Measurements from ENCODE around the gene OMA1.
"Not testable (repeated sequence)": the region's sequence is repeated elsewhere in the genome, so short reads cannot be mapped to it uniquely, and the experiment has no call there.

Gene OMA1

DNA sequence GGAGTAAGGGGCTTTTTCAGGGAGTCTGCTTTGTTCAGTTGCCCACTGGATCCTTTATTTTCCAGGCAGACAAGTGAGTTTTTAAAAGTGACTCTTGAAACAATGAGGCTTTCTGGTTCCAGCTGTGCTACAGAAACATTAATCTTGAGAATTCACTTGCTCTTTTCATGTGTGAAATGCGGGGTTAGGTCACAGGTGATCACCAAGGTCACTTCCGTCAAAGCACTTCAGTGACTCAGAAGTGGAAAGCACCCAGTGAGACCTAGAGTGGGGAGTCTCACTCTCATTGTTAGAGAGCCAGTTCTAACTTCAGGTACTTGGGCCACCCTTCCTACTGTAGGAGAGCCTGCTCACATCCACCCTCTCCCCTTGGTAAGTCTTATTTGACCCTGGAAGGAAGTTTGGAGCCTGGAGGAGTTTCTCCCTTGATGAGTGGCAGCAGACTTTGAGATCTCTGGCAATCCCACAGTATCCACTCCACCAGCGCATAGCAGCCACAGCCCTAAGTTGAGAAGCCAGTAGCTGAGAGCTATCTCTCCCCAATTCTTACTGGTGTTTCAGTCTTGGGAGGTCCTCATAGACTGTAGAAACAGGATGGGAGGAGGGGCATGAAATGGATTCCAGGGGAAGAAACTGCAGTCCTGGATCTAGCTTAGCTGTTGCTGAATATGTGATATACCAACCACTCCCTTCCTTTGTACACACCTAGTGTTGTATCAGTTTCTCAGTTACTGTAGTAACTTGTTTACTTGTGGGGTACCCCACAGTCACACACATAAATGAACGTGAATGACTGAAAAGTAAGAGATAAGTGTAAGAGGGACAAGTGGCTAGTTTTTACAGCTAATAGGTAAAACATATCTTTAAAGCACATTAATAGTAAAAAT, 27.4 kb upstream of the OMA1 start:
- in situ Hi-C loops (cut with HindIII; ENCODE audit: low sequenced_read_pairs), result no loop called here

- in situ Hi-C loops (cut with HindIII; ENCODE audit: low sequenced_read_pairs), result no loop called here
These were observed 26.6 kb upstream of the OMA1 start for GRCh38 chr1:58573138-58573537.

- in situ Hi-C loops (cut with HindIII; ENCODE audit: low sequenced_read_pairs), result no loop called here
These were observed 26.2 kb upstream of the OMA1 start for GRCh38 chr1:58572690-58573089.

DNA sequence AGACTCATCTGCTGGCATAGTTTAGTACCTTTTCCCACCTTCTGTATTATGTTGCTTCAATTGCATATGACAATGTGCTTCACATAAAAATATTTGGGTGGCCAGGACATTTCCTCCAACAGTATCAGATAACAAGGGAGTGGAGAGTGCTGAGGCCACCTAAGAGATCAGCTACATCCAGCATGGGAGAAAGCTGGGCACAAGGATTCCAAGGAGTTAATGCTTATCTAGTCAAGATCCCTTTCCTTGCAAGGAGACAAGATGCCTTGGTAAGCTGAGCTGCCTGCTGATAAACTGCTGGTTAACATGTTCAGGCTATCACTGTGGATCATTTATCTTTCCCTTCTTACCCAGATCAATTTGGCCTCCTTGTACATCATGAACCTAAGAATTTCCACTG, 25.1 kb upstream of the OMA1 start:
- in situ Hi-C loops (cut with HindIII; ENCODE audit: low sequenced_read_pairs), result no loop called here

DNA sequence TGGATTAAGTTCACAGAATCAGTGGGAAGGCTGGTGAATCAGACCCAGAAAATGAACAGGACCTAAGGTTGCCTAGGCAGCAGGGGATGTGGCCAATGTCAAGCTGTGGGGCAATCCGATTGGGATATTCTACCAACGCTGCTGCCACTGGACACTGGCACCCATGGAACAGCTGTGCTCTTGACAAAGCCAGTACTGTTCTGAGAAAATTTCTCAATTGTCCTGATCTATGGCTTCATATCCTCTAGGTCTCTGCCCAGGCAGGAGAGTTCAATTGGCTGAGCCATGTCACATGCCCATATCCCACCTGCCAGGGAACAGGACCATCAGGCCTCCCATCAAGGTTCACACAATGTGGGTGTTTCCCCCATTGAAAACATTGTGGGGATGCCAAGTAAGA, 24.3 kb upstream of the OMA1 start:
- in situ Hi-C loops (cut with HindIII; ENCODE audit: low sequenced_read_pairs), result no loop called here

- in situ Hi-C loops (cut with HindIII; ENCODE audit: low sequenced_read_pairs), result no loop called here
These were observed 23.6 kb upstream of the OMA1 start for GRCh38 chr1:58570094-58570493.

DNA sequence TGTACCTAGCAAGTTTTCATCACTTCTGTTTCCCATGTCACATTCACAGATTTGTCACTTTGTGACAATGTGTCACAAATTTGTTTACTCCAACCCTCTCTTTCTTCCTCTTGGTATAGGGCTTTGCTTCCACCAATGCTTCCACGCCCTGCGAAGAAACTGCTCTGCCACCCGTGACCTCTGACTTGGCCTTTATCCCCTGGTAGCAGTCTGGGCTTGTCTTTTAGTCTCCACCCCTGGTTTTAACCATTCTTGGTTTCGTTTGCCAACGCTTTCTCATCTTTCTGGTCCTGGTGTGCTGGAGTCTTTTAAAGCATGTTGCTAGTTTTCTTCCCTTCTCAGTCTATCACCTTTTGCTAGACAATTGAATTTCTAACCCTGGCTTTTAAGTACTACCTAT, 22.4 kb upstream of the OMA1 start:
- in situ Hi-C loops (cut with HindIII; ENCODE audit: low sequenced_read_pairs), result no loop called here

DNA sequence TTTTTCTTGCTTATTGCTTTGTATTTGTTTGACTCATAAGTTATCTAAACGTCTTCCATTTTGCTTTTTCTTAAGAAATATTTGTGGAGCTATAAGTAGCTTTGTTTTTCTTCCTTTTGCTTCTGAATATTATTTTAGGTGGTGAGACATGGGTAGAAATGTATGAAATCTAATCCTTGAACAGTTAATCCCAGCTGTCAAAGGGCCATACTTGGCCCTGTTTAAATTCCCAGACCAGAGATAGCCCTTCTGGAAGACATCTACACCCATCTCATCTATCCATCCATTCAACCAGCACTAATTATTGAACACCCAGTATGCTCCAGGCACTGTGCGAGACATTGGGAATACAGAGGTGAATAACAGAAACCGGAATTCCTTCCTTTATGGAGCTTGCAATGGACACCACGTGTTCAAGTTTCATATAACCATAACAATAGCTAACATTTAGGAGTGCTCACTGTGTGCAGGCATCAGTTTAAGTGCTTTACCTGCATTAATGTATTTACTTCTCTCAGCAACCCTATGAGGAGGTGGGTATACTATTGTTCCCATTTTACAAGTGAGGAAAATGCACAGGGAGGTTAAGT, 21.8 kb upstream of the OMA1 start:
- in situ Hi-C loops (cut with HindIII; ENCODE audit: low sequenced_read_pairs), result no loop called here

DNA sequence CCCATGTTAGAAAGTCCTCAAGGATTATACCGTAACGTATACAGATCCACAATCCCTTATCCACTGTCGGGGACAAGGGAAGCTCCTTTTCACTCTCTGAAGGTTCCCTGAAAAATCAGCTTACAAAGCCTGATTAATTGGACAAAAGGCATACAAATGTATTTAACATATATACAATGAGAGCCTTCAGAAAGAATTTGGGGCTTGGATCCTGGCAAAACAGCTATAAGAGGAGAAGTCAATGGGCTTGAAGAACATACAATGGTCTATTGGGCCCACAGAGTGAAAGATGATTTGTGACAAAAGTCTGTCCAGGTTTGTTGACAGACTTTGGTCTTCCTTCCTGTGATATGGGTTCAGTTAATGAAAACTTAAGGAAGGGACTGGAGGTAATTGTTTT, 19.8 kb upstream of the OMA1 start:
- in situ Hi-C loops (cut with HindIII; ENCODE audit: low sequenced_read_pairs), result no loop called here

DNA sequence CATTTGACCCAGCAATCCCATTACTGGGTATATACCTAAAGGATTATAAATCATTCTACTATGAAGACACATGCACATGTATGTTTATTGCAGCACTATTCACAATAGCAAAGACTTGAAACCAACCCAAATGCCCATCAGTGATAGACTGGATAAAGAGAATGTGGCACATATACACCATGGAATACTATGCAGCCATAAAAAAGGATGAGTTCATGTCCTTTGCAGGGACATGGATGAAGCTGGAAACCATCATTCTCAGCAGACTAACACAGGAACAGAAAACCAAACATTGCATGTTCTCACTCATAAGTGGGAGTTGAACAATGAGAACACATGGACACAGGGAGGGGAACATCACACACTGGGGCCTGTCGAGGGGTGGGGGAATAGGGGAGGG, 17.2 kb upstream of the OMA1 start:
- in situ Hi-C loops (cut with HindIII; ENCODE audit: low sequenced_read_pairs), result not testable (repeated sequence)

DNA sequence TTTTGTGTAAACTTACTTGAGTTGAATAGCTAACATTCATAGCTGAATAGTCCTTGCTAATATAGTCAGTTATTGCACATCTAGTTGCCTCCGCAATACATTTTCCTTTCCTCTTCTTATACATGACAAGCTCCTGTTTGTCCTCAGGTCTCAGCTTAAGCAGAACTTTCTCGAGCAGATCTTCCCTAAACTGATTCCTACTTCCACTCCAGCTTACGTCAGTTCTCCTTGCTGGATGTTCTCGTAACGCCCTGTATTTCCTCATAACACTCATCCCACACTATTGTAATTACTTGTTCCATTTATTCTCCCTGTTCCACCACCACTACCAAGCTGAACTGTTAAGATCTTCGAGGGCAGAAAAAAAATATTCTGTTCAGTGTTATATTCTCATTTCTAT, 15.1 kb upstream of the OMA1 start:
- in situ Hi-C loops (cut with HindIII; ENCODE audit: low sequenced_read_pairs), result no loop called here

- in situ Hi-C loops (cut with HindIII; ENCODE audit: low sequenced_read_pairs), result no loop called here
These were observed 8.9 kb upstream of the OMA1 start for GRCh38 chr1:58555393-58555792.

GRCh38 chr1:58551186-58552140, 4.9 kb upstream of the OMA1 start:
- in situ Hi-C loops (cut with HindIII; ENCODE audit: low sequenced_read_pairs), result no loop called here

DNA sequence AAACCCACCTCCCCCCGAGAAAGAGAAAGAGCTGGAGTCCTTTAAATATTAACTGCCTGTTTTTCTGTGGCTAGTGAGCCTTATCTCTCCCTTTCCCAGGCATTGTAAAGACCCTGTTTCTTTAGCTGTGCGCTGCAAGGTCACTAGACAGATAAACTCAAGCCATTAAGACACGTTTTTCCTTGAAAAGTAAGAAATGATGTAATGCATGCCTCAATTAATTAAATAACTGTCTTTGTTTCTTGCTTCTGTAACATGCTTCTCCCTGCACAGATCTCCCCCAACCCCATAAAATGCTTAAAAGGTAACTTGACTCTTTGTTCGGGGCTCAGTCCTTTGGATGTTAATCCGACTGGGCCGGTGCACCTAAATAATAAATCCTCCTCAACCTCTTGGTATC, 2.8 kb upstream of the OMA1 start:
- in situ Hi-C loops (cut with HindIII; ENCODE audit: low sequenced_read_pairs), result not testable (repeated sequence)

GRCh38 chr1:58548371-58548770, 1.8 kb upstream of the OMA1 start:
- in situ Hi-C loops (cut with HindIII; ENCODE audit: low sequenced_read_pairs), result no loop called here

DNA sequence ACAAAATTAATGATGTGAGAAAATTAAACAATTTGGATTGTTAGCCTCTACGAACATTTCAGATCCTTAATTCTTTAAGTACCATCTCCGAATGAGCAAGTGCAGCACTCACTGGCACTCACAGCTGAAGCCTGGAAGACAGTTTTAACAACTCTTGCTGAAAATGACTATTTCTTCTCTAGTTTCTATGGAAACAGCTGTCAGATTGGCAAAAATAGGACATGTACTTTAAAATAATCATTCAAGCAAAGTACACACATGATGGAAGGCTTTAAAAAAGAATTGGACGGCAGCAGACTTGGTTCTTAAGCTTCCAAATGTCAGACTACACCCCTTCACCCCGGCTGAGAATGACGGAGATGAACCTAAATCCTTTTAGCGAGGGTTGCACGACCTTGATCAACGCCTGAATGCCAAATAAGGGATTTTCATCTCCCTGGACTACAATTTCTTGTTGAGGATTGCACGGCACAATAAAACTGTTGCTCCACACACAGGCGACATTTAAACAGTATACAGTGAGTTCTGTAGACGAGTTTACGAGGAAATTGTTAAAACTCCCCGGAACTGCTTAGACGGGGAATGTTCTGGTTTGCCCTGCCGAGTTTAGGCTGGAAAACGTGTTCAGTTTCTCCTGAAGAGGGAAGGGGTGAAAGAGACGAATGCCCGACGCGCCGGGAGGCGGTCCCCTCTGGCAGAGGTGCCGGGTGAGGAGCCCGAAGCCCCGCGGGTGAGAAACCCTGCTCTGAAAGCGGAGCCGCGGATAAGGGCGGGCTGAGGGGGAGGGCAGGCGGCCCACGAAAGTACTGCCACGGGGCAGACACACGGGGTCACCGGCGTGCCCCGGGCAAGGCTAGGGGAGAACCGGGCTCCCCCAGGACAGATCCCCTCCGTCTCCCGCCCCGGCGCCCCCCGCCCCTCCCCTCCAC, 671 bp downstream of the OMA1 start:
- in situ Hi-C loops (cut with HindIII; ENCODE audit: low sequenced_read_pairs), result no loop called here

GRCh38 chr1:58543260-58543659, 3.3 kb downstream of the OMA1 start:
- in situ Hi-C loops (cut with HindIII; ENCODE audit: low sequenced_read_pairs), result no loop called here

DNA sequence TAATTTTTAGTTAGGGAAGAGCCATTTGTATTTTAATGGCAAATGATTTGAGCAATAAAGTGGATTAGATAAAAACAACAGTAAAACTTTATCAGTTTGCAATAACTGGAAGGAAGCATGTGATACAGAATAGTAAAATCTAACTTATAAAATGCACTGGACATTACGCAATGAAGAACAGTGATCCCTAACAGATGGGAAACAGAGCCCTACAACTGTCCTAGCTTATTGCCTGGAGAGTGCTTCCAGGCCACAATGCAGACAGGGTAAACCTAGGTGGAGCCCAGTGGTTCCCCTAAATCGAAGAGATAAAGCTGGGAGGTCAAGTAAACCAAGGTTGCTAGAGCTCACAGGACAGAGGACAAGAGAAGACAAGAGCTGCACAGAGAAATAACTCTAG, 7.0 kb downstream of the OMA1 start:
- in situ Hi-C loops (cut with HindIII; ENCODE audit: low sequenced_read_pairs), result no loop called here

DNA sequence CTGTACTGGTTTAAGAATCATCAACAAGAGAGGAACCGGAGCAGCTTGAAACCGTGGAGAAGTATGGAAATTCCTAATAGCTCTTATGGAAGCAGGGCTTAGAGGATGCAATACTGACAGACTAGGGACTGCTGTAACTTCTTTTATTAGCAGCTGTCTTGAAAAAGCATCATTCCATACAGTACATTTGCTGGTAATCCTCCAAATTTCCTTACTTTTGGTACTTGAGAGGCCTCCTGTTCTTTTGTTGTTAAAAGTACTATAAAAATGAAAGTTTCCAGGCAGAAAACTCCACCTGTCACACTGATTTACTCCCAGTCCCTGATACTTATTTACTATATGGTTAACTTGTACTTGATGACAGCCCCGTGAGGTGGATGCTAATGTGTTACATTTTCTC, 7.7 kb downstream of the OMA1 start:
- in situ Hi-C loops (cut with HindIII; ENCODE audit: low sequenced_read_pairs), result no loop called here

GRCh38 chr1:58531842-58532241, 14.7 kb downstream of the OMA1 start:
- in situ Hi-C loops (cut with HindIII; ENCODE audit: low sequenced_read_pairs), result not testable (repeated sequence)

Measured in DLD1 (cell line).